GM18909 (cell line): Measurements from ENCODE around the gene ESD.
"Not testable (repeated sequence)": the region's sequence is repeated elsewhere in the genome, so short reads cannot be mapped to it uniquely, and the experiment has no call there.

ENCODE experiments used
- ATAC-seq: cut with Tn5 transposase; IDR thresholded peaks from one replicate; pipeline ENCODE4 v1.9.1; 2021; ENCODE audit warnings: mild to moderate bottlenecking; ENCODE audit not compliant: unreplicated experiment, poor library complexity

ESD gene

DNA sequence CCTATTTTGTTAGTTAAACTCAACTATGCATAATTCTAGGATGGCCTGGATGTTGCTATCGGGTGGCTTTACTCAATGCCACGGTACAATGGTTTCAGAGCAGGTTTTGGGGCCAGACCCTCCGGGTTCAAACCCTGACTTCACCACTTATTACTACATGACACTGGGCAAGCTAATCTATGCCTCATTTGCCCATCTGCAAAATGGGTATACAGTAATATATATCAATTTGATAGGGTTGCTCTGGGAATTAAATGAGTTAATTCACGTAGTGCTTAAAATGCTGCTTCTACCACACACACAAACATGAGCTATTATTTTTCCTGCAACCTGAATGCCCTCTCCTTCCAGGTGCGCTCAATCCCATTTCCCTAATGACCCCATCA is 839 bp downstream of the ESD start:
- ATAC-seq = no peak

GRCh38 chr13:46795321-46795720 is 1.6 kb downstream of the ESD start:
- ATAC-seq = no peak

DNA sequence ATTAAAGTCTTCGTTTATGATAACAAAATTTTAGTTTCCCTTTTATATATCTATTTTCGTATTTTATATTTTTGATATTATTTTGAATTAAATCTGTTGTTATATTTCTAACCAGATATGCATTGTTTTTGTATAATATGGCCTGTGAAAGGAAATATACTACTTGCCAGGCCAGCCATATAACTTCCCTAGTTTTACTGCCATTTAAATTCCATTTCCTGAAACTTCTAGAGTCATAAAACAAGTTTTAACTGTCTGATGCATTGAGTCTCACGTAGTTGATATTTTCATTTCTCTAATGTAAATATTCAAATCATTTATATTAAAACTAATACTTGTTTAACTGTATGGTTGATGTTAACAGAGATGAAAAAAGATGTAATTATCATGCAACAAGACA is 13.5 kb downstream of the ESD start:
- no peak for ATAC-seq

- no peak for ATAC-seq
Observed at GRCh38 chr13:46782691-46783090, 14.3 kb downstream of the ESD start.

DNA sequence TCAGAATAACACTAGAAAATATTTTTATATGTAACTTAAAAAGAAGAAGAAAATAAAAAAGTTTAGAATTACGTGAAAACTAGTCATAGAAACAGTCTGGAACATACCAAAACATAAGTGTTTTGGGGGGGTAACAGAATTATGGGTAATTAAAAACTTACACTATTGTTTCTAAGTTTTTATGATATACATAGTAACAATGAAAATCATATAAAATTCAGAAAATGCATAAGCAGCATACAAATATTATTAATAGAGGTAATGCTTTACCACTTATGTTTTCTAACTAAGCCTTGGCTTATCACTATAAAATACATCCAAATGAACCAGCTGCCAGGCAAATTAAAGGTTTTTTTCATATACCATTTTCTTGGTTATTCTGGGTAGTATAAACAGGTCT is 14.9 kb downstream of the ESD start:
- ATAC-seq = no peak

GRCh38 chr13:46778890-46779289 is 18.1 kb downstream of the ESD start:
- ATAC-seq = no peak

DNA sequence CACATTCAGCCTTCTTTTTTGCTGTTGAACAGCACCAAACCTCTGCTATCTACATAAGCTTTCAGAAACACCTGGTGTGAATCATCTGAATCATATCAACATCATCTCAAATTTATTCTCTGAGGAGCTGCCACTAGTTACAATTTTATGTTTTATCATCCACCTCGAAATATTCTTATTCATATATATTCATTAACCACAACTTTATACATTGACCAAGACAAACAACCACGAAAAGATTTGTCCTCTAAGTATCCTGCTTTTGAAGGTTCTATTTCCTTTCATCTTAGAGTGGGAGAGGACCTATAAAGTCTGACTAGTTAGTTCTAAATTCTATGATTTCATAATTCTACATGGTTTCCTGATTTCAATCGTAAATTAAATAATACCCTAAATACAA is 18.9 kb downstream of the ESD start:
- ATAC-seq = no peak

- ATAC-seq = no peak
Observed at GRCh38 chr13:46775385-46776107, 21.4 kb downstream of the ESD start.

DNA sequence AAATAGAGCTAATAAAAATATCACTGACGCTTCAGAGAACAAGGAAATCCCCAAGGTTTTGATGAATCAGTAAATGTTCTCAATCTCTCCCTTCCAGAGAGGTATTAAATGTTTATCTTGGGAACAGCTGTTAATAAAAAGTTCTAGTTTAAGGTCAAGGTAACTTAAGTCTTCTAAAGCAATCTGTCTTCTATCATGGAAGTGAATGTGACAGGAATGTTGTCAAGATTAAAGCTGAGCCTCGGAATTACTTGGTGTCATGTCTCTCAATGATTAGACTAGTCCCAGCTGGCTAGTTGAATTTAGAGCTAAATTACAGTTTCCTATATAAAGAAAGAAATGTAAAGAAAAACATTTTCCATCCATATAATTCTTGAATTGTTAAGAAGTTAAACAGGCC is 23.4 kb downstream of the ESD start:
- no peak for ATAC-seq

DNA sequence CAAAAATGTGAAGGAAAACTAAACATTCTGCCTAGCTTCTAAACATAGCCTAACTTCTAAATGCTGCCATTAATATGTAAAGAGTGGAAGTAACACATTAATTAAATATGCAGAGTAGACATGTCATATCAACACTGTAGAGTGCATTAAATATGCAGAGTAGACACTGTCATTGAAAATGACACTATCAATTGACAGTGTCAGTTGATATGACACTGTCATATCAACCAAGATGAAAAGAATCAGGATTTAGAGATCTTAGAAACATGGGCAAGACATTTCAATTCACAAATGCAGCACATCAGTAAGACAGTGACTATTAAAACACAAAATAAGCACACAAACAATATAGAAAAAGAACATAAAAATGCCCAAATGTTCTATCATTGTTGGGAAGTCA is 25.3 kb downstream of the ESD start:
- no peak for ATAC-seq

GRCh38 chr13:46769925-46770324 is 27.0 kb downstream of the ESD start:
- not testable (repeated sequence) for ATAC-seq

GRCh38 chr13:46761866-46762265 is 35.1 kb downstream of the ESD start:
- ATAC-seq = no peak

DNA sequence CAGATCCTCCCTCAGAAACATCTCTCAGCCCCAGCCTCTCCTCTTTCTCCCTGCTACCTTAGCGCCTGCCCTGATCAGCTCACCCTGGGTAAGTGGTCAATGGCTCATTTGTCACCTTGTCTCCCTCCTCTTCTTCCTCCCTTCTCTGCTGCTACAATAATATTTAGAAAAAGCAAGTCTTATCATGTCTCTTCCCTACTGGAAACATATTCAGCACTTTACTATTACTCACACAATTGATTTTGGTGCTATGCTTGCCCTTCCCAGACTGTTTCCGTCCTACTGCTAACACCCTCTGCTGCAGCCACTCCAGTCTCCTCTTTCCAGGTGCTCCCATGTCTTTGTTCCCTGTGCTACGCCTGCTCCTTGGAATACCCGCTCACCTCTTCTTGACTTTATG is 35.8 kb downstream of the ESD start:
- ATAC-seq = no peak

DNA sequence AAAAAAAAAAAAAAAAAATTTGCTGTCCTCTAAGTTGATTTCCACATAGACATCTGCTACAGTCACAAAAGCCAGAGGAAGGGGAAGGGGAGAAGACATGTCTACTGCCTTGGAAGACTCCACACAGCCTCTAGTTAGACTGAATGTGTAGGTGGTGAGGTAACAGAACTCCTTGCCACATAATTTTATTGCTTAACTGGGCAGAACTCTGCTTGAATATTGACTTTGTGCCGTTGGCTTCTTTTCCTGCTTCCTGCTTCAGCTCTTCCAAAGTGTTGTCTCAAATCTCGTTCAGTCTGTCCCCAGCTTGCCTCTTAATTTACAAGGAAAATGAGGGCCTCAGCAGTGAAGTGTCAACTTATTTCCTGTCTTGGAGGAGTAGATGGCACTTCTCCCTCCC is 37.1 kb downstream of the ESD start:
- ATAC-seq = no peak

DNA sequence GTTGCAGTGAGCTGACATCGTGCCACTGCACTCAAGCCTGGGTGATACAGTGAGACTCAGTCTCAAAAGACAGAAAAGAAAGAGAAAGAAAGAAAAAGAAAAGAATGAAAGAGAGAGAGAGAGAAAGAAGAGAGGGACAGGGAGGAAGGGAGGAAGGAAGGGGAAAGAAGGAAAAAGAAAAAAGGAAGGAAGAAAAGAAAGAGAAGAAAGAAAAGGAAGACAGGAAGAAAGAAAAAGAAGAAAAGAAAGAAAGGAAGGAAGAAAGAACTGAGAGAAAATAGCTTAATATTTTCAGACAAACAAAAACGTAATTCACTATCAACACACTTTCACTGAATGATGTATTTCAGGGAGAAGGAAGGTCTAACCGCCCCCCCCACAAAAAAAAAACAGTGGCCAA is 39.3 kb downstream of the ESD start:
- no peak for ATAC-seq

DNA sequence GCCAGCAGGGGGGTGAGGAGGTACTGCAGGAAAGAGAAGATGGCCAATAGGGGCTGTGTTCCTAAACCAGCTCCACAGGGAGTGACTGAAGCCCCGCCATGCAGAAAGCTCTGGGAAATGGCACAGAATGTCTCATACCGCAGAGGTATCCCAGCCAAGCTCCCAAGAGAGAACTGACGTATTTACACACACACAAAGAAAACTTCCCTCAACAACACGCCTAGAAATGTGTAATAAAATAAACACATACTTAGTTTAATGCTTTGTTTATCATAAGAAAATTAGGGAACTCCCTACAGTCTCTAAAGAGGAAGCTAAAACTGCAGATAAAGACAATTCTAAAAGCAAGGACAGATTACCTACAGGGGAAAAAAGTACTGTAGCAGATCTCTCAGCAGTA is 40.0 kb downstream of the ESD start:
- no peak for ATAC-seq

DNA sequence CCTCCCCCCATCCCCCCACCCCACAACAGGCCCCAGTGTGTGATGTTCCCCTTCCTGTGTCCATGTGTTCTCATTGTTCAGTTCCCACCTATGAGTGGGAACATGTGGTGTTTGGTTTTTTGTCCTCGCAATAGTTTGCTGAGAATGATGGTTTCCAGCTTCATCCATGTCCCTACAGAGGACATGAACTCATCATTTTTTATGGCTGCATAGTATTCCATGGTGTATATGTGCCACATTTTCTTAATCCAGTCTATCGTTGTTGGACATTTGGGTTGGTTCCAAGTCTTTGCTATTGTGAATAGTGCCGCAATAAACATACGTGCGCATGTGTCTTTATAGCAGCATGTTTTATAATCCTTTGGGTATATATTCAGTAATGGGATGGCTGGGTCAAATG is 41.5 kb downstream of the ESD start:
- ATAC-seq = not testable (repeated sequence)

DNA sequence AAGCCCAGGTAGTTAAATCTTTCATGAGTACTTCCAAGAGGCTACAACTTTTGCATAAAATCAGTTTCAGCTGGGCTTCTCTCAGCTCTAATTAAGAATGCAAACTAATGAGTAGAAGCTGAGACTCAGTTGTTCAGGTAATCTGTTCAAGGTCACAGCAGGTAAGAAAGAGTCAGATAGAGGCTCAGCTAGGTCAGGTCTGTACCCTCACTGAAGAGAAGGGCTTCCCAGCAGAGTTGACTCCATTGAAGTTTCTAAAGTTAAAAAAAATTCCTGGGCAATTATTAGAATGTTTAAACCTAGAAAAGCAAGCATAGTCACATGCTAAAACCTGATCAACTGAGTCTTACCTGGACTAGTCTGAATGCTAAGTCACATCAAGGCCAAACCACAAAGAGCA is 42.1 kb downstream of the ESD start:
- ATAC-seq = no peak

GRCh38 chr13:46753917-46754316 is 43.0 kb downstream of the ESD start:
- no peak for ATAC-seq

GRCh38 chr13:46753137-46753536 is 43.8 kb downstream of the ESD start:
- no peak for ATAC-seq

DNA sequence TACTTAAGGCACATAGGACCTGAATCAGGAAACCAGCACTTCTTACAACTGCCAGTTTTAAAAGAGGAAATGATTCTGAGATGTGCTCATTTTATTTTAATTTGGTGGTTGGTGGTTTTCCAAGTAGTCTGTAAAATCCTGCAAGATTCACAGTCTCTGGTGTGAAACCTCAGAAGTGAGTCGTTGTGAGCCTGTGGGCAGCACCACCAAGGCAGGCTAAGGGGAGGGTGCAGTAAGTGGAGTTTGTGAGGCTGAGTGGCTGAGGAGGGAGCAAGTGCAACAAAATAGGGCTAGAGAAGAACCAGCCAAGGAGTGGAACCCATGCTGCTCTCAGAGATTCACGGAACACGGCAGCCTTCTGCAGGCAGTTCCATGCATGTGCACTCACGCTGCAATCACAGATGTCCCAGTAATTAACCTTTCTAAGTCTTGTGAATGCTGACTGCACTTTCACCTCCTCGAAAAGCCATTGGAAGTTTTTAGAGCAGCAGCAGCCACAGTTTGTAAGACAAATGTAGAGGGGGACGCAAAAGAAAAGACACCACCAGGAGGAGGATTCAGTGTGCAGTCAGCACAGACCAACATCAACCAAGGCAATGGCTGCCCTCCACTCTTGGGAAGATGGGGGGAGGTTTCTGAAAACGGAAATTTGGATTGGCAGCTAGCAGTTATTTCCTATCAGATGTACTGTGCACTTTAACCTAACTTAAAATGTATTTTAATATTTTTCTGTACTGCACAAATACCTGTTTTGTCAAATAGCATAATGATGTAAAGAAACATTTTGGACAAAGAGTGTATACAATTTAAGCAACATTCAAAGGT is 44.9 kb downstream of the ESD start:
- peak; percentile 93 for ATAC-seq

DNA sequence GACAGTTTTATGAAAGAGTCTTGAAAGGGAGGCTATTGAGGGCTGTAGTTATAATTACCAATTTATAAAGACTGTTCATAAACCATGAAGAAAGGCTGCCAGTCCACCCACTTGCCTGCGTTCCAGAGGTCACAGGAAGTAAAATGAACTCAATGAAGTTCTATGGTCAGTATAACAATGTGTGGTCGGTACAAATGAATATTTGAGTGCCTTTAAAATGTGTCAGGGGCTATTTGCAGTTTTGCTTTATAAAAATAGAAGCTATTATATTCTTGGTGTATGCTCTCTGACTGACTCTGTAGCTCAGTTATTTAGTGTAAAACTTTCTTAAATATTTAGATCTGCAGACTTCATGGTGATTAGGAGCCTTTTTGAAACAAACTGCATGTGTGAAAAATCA is 47.0 kb downstream of the ESD start:
- no peak for ATAC-seq
